OCI-LY1 (cell line): ENCODE results near the gene PICK1.

Experiments
- H2AFZ ChIP-seq: fragments of 200-600 bp; sonication (generic), shearing (Covaris generic); 2 replicates; pipeline ENCODE4 v1.6.0; 2014; ENCODE audit warnings: antibody characterized with exemption, mild to moderate bottlenecking, low read length
- H3F3A ChIP-seq: fragments of 200-600 bp; sonication (generic), shearing (Covaris generic); 2 replicates; pipeline ENCODE4 v1.6.0; 2014; ENCODE audit warnings: mild to moderate bottlenecking, antibody characterized with exemption, low read length, moderate library complexity; ENCODE audit not compliant: insufficient read depth
- H3K27ac ChIP-seq: fragments of 200-600 bp; sonication (generic); 2 replicates; pipeline ENCODE4 v1.5.1; 2014; ENCODE audit warnings: low read length, mixed run types, mild to moderate bottlenecking, low read depth; ENCODE audit not compliant: poor library complexity, severe bottlenecking
- H3K27me3 ChIP-seq: fragments of 200-600 bp; sonication (generic); 2 replicates; pipeline ENCODE4 v1.6.0; 2014; ENCODE audit warnings: antibody characterized with exemption, mild to moderate bottlenecking, low read length, moderate library complexity; ENCODE audit not compliant: insufficient read depth
- H3K36me3 ChIP-seq: fragments of 200-600 bp; sonication (generic); 2 replicates; pipeline ENCODE4 v1.6.1; 2014; ENCODE audit warnings: mild to moderate bottlenecking, antibody characterized with exemption, low read length, moderate library complexity, mixed read lengths; ENCODE audit not compliant: insufficient read depth
- H3K4me1 ChIP-seq: fragments of 200-600 bp; sonication (generic); 2 replicates; pipeline ENCODE4 v1.5.1; 2014; ENCODE audit warnings: mild to moderate bottlenecking, low read length, moderate library complexity; ENCODE audit not compliant: insufficient read depth, severe bottlenecking
- H3K4me2 ChIP-seq: fragments of 200-600 bp; sonication (generic), shearing (Covaris generic); 2 replicates; pipeline ENCODE4 v1.6.1; 2014; ENCODE audit warnings: low read length
- H3K4me3 ChIP-seq: fragments of 200-600 bp; sonication (generic); 2 replicates; pipeline ENCODE4 v1.5.1; 2014; ENCODE audit warnings: low read length, low read depth, mild to moderate bottlenecking, mixed read lengths; ENCODE audit not compliant: poor library complexity, severe bottlenecking
- H3K79me2 ChIP-seq: fragments of 200-600 bp; shearing (Covaris generic); 2 replicates; pipeline ENCODE4 v1.6.1; 2016; ENCODE audit warnings: mixed run types, low read length, mixed read lengths; ENCODE audit not compliant: insufficient read depth
- H3K9ac ChIP-seq: fragments of 200-600 bp; sonication (generic), shearing (Covaris generic); 2 replicates; pipeline ENCODE4 v1.6.1; 2014; ENCODE audit warnings: mild to moderate bottlenecking, low read length, mixed read lengths
- H3K9me2 ChIP-seq: fragments of 200-600 bp; sonication (generic), shearing (Covaris generic); 2 replicates; pipeline ENCODE4 v1.6.1; 2014; ENCODE audit warnings: low read depth, mild to moderate bottlenecking, low read length, mixed read lengths
- H3K9me3 ChIP-seq: fragments of 200-600 bp; shearing (Covaris generic); 2 replicates; pipeline ENCODE4 v1.6.1; 2014; ENCODE audit warnings: low read length, mixed read lengths
- H4K20me1 ChIP-seq: fragments of 200-600 bp; sonication (generic), shearing (Covaris generic); 2 replicates; pipeline ENCODE4 v1.6.0; 2016; ENCODE audit warnings: mild to moderate bottlenecking, low read length; ENCODE audit not compliant: insufficient read depth
- EZH2 ChIP-seq: fragments of 200-600 bp; sonication (generic), shearing (Covaris generic); IDR thresholded peaks from 2 replicates; pipeline ENCODE4 v1.8.0; 2017; ENCODE audit warnings: borderline replicate concordance, mixed run types, mild to moderate bottlenecking, antibody characterized with exemption, low read length, moderate library complexity, mixed read lengths
- TF ChIP-seq, protein P1 (sequence below): fragments of 200-600 bp; sonication (generic), shearing (Covaris generic); IDR thresholded peaks from 2 replicates; pipeline ENCODE4 v1.5.1; 2017; ENCODE audit warnings: mild to moderate bottlenecking, antibody characterized with exemption, low read length, moderate library complexity, mixed read lengths

PICK1 gene

DNA sequence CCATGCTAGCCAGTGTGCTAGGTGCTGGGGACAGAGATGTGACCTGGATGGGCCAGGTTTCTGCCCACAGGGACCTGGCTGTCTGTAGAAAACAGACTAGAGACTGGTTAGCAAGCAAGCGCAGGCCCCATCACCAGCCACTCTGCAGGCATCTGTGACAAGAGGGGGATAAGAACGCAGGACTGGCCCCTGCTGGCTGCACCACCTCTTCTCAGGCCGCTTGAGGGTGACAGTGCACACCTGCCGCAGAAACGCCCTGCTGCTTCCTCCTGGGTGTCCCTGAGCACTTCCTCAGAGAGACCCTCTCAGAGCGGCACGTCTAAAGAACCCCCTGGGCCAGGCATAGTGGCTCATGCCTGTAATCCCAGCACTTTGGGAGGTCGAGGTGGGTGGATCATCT lies 5.9 kb upstream of the PICK1 start:
- Histone ChIP-seq H3K79me2 (no peaks in the 10 kb centered on the region), H3K4me1 (no peaks in the 10 kb centered on the region), H3K36me3 (no peaks in the 10 kb centered on the region), H3K4me3 (no peak overlapping the region), H2AFZ (no peak overlapping the region), H3K27me3 (peaks cover 10% of the 10 kb centered on the region; the same call in 1 of the 2 replicates), H3K9ac (no peak overlapping the region), H4K20me1 (no peaks in the 10 kb centered on the region), H3F3A (no peaks in the 10 kb centered on the region), H3K9me3 (no peaks in the 10 kb centered on the region), H3K4me2 (no peak overlapping the region), H3K27ac (no peak overlapping the region), H3K9me2 (no peaks in the 10 kb centered on the region)
- TF ChIP-seq, protein P1, sequence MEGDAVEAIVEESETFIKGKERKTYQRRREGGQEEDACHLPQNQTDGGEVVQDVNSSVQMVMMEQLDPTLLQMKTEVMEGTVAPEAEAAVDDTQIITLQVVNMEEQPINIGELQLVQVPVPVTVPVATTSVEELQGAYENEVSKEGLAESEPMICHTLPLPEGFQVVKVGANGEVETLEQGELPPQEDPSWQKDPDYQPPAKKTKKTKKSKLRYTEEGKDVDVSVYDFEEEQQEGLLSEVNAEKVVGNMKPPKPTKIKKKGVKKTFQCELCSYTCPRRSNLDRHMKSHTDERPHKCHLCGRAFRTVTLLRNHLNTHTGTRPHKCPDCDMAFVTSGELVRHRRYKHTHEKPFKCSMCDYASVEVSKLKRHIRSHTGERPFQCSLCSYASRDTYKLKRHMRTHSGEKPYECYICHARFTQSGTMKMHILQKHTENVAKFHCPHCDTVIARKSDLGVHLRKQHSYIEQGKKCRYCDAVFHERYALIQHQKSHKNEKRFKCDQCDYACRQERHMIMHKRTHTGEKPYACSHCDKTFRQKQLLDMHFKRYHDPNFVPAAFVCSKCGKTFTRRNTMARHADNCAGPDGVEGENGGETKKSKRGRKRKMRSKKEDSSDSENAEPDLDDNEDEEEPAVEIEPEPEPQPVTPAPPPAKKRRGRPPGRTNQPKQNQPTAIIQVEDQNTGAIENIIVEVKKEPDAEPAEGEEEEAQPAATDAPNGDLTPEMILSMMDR, result peak; percentile 25; the same call in 1 of the 2 replicates
- TF ChIP-seq EZH2, result no peak

DNA sequence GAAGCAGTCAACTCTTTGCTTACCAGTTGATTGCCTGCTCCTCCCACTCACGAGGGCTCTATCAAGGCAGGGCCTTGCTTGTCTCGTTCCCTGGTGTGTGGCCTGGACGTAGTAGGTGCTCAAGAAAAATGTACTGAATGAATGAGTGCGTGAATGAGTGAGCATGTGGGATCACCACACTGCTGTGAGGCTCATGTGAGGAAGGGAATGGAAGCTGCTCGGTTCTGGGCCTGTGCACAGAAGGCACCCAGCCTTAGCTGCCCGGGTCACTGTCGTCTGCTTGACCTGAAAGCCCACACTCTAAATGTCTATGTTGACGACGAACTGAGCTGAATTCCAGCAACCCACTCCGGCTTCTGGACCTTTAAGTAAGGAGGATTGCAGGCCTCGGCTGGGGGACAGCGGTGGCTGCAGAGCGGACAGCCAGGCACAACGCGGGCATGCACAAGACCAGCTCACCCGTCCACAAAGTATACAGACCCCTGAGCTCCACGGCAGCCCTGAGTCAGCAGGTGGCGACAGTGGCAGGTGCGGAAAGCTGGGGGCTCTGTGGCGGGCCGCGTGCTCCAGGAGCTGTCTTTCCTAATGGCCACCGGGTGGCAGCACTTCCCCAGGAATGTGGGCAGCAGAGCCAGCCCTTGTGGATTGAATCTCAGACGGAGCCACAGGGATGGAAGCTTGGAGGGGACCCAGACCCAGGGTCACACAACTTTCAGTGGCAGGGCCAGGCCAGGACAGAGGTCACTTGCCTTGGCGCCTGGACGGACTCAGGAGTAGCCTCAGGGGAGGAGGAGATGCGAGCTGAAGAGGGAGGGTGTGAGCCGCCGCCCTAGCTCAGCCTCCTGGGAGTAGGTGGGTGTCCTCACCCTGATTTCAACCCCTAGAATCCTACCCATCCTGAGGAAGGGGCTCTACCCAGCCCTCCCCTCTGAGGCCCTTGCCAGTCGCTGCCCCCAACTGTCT lies 5.0 kb upstream of the PICK1 start:
- H3K4me3 ChIP-seq, result no peak overlapping the region
- H3K27me3 ChIP-seq, result peaks cover 8% of the 10 kb centered on the region; the same call in 1 of the 2 replicates
- no peaks in the 10 kb centered on the region for H3K79me2 ChIP-seq
- H3F3A ChIP-seq, result no peaks in the 10 kb centered on the region
- H3K36me3 ChIP-seq, result no peaks in the 10 kb centered on the region
- no peaks in the 10 kb centered on the region for H3K9me3 ChIP-seq
- H3K4me1 ChIP-seq, result no peaks in the 10 kb centered on the region
- no peaks in the 10 kb centered on the region for H3K9me2 ChIP-seq
- H3K9ac ChIP-seq, result no peak overlapping the region
- no peaks in the 10 kb centered on the region for H4K20me1 ChIP-seq
- no peak overlapping the region for H2AFZ ChIP-seq
- no peak overlapping the region for H3K27ac ChIP-seq
- H3K4me2 ChIP-seq, result no peak overlapping the region
- no peak for TF ChIP-seq EZH2
- TF ChIP-seq, protein P1, result peak; percentile 97

DNA sequence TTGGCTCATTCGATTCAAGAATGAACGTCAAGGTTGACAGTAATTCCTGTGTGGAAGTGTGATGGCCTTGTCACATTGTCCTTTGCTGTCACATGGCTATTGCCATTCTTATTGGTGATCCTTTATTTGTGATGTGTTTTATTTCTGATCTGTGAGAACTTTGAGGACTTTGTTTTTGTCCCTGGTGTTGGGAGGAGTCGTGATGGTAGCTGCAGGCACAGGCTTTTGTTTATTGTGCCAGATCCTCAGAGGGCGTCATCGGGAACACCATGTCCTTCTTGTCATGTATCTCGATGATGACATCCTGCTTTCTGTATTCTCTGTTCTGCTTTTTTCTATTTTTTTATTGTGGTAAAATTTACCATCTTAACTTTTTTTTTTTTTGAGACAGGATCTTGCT lies 5.6 kb downstream of the PICK1 start:
- Histone ChIP-seq H3K9ac (no peak overlapping the region), H3K27ac (no peak overlapping the region), H2AFZ (no peak overlapping the region), H3F3A (no peaks in the 10 kb centered on the region), H3K27me3 (no peaks in the 10 kb centered on the region), H3K4me2 (no peak overlapping the region), H3K36me3 (peaks cover 15% of the 10 kb centered on the region), H3K79me2 (no peaks in the 10 kb centered on the region), H3K4me3 (no peak overlapping the region), H3K9me2 (no peaks in the 10 kb centered on the region), H3K9me3 (no peaks in the 10 kb centered on the region), H4K20me1 (no peaks in the 10 kb centered on the region), H3K4me1 (peaks cover 6% of the 10 kb centered on the region)
- TF ChIP-seq, protein P1, result no peak
- TF ChIP-seq EZH2, result no peak
